Stimulated activated CD8-positive, alpha-beta memory T cell treated with anti-CD3 and anti-CD28 coated beads, Interleukin-15, amount 100 ng/mL, for 48 hours (primary cell): Measurements from ENCODE around the gene MRPS14.
"Not testable (repeated sequence)": the region's sequence is repeated elsewhere in the genome, so short reads cannot be mapped to it uniquely, and the experiment has no call there.

ENCODE experiments used
- DNase-seq, 2 donors: peaks; one replicate each; pipeline ENCODE4 v3.0.0-alpha.2; 2020; ENCODE audit warnings: low read depth in 2 of 2

Gene MRPS14

GRCh38 chr1:175023922-175024242 is 657 bp upstream of the MRPS14 start:
- DNase-seq, result not testable (repeated sequence)

GRCh38 chr1:175019524-175019923 is 3.7 kb downstream of the MRPS14 start:
- DNase-seq, result no peak

- no peak for DNase-seq
Measured at GRCh38 chr1:175015243-175015642, 8.0 kb downstream of the MRPS14 start.

GRCh38 chr1:175013445-175013844 is 9.8 kb downstream of the MRPS14 start:
- DNase-seq, result no peak

GRCh38 chr1:175009532-175009931 is 13.7 kb downstream of the MRPS14 start:
- DNase-seq, result no peak

- DNase-seq, result no peak
Measured at GRCh38 chr1:175005085-175005783, 18.0 kb downstream of the MRPS14 start.

GRCh38 chr1:175003521-175003920 is 19.7 kb downstream of the MRPS14 start:
- no peak for DNase-seq

- no peak for DNase-seq
Measured at GRCh38 chr1:175002910-175003517, 20.2 kb downstream of the MRPS14 start.

- DNase-seq, result no peak
Measured at GRCh38 chr1:175000697-175001187, 22.5 kb downstream of the MRPS14 start.

- peak in 1 of 2 donors; percentile 93 for DNase-seq
Measured at GRCh38 chr1:174999936-175000696, 23.1 kb downstream of the MRPS14 start, which contains the start of gene CACYBP. TSS of gene CACYBP (plus strand) at chr1:174999947. CDS start at chr1:175000181, 234 bp downstream.

GRCh38 chr1:174999216-174999935 is 23.8 kb downstream of the MRPS14 start:
- DNase-seq, result peak; percentile 75 to 94

- DNase-seq, result no peak
Measured at GRCh38 chr1:174998569-174999215, 24.5 kb downstream of the MRPS14 start.

- DNase-seq, result no peak
Measured at GRCh38 chr1:174997041-174997440, 26.2 kb downstream of the MRPS14 start.

- DNase-seq, result no peak
Measured at GRCh38 chr1:174996476-174996875, 26.7 kb downstream of the MRPS14 start.

GRCh38 chr1:174995916-174996315 is 27.3 kb downstream of the MRPS14 start:
- DNase-seq, result no peak

- DNase-seq, result no peak
Measured at GRCh38 chr1:174995121-174995520, 28.1 kb downstream of the MRPS14 start.

- DNase-seq, result no peak
Measured at GRCh38 chr1:174991473-174991872, 31.8 kb downstream of the MRPS14 start.

- no peak for DNase-seq
Measured at GRCh38 chr1:174990382-174990999, 32.7 kb downstream of the MRPS14 start.

GRCh38 chr1:174989536-174990220 is 33.5 kb downstream of the MRPS14 start:
- no peak for DNase-seq

- no peak for DNase-seq
Measured at GRCh38 chr1:174988986-174989385, 34.2 kb downstream of the MRPS14 start.
